ENCODE data around the gene SLC25A10.

GRCh38 chr17:81691608-81692007 lies 20.5 kb upstream of the SLC25A10 start:
- TF ChIP-seq BHLHE40 (IDR thresholded peaks at IDR 0.05; ENCODE audit: borderline replicate concordance) (no peak), SUZ12 (IDR thresholded peaks at IDR 0.05) (no peak), SP1 (IDR thresholded peaks at IDR 0.05) (no peak)
